CD14-positive monocyte (primary cell): Measurements from ENCODE around the gene BIK. TPM values are rescaled to one million over a fixed set of nuclear protein-coding genes. Genes with fewer than 3 reads are reported as not detected.
A peak's percentile ranks its signal among the peaks of the same experiment; 100 is the strongest.

Source experiments
- DNase-seq, 3 donors: peaks; one replicate each; pipeline ENCODE4 v3.0.0-alpha.2; 2011 to 2022
- H2AFZ ChIP-seq: 2 replicates; pipeline ENCODE4 v1.6.0; 2012; ENCODE audit warnings: mild to moderate bottlenecking, low read depth, low read length, inconsistent platforms; ENCODE audit not compliant: insufficient read depth, poor library complexity, severe bottlenecking
- H3K27ac ChIP-seq, 2 donors: 1 replicate in 1 of 2; 2 replicates in 1 of 2; pipeline ENCODE4 v1.5.1; 2012 to 2013; ENCODE audit warnings: low read length in 2 of 2, control low read depth in 1 of 2, inconsistent platforms in 1 of 2, low read depth in 1 of 2, mild to moderate bottlenecking in 1 of 2
- H3K27me3 ChIP-seq, 2 donors: one replicate each; pipeline versions ENCODE4 v1.6.0 to v1.6.1; 2011 to 2013; ENCODE audit warnings: low read length in 2 of 2; ENCODE audit not compliant: control insufficient read depth in 2 of 2, insufficient read depth in 2 of 2
- H3K36me3 ChIP-seq, 2 donors: replicated peaks in 1 of 2; 1 replicate in 1 of 2; 2 replicates in 1 of 2; pipeline versions ENCODE4 v1.5.1 to v1.6.1; 2012 to 2013; ENCODE audit warnings: low read length in 2 of 2, control low read depth in 1 of 2, inconsistent platforms in 1 of 2, mild to moderate bottlenecking in 1 of 2; ENCODE audit not compliant: insufficient read depth in 2 of 2, control insufficient read depth in 1 of 2
- H3K4me1 ChIP-seq, 2 donors: 1 replicate in 1 of 2; 2 replicates in 1 of 2; pipeline versions ENCODE4 v1.5.1 to v1.6.1; 2012 to 2013; ENCODE audit warnings: low read length in 2 of 2, control low read depth in 1 of 2, inconsistent platforms in 1 of 2, mild to moderate bottlenecking in 1 of 2, moderate library complexity in 1 of 2; ENCODE audit not compliant: insufficient read depth in 2 of 2, control insufficient read depth in 1 of 2
- H3K4me2 ChIP-seq: replicated peaks from 2 replicates; pipeline ENCODE3; 2012; ENCODE audit warnings: low read length, moderate library complexity, mild to moderate bottlenecking; ENCODE audit not compliant: poor library complexity, severe bottlenecking; ENCODE audit errors: extremely low read depth
- H3K4me3 ChIP-seq, 3 experiments: fragments of 200-600 bp in 1 of 3; sonication (generic) in 1 of 3; replicated peaks in 1 of 3; 1 replicate in 2 of 3; 2 replicates in 1 of 3; pipeline ENCODE4 v1.5.1; 2011 to 2013; ENCODE audit warnings: low read length in 3 of 3, mild to moderate bottlenecking in 3 of 3, control low read depth in 2 of 3, low read depth in 2 of 3, inconsistent platforms in 1 of 3, moderate library complexity in 1 of 3
- H3K79me2 ChIP-seq: 2 replicates; pipeline ENCODE4 v1.6.0; 2012; ENCODE audit warnings: mild to moderate bottlenecking, control low read depth, inconsistent platforms, low read length, moderate library complexity; ENCODE audit not compliant: insufficient read depth
- H3K9ac ChIP-seq: 2 replicates; pipeline ENCODE4 v1.6.0; 2017; ENCODE audit warnings: low read length, mild to moderate bottlenecking; ENCODE audit not compliant: insufficient read depth, poor library complexity, severe bottlenecking
- H3K9me3 ChIP-seq, 2 donors: replicated peaks in 1 of 2; 1 replicate in 1 of 2; 2 replicates in 1 of 2; pipeline versions ENCODE4 v1.5.1 to v1.6.1; 2012 to 2013; ENCODE audit warnings: low read length in 2 of 2, control low read depth in 1 of 2; ENCODE audit not compliant: control insufficient read depth in 1 of 2, insufficient read depth in 1 of 2
- H4K20me1 ChIP-seq: 2 replicates; pipeline ENCODE4 v1.6.0; 2012; ENCODE audit warnings: mild to moderate bottlenecking, low read length, control low read depth, moderate library complexity; ENCODE audit not compliant: insufficient read depth
- H3K27ac Mint-ChIP-seq, 7 donors: one replicate each; pipeline ENCODE4 v1.8.0; 2020; ENCODE audit warnings: mild to moderate bottlenecking in 7 of 7, mixed read lengths in 7 of 7, moderate library complexity in 6 of 7, inconsistent platforms in 2 of 7
- H3K27me3 Mint-ChIP-seq, 3 donors: one replicate each; pipeline ENCODE4 v1.8.0; 2021 to 2022; ENCODE audit warnings: low read depth in 3 of 3, mild to moderate bottlenecking in 3 of 3, mixed read lengths in 3 of 3, moderate library complexity in 3 of 3, inconsistent platforms in 1 of 3
- H3K36me3 Mint-ChIP-seq, 2 donors: one replicate each; pipeline ENCODE4 v1.8.0; 2020; ENCODE audit warnings: mixed read lengths in 2 of 2, inconsistent platforms in 1 of 2, mild to moderate bottlenecking in 1 of 2
- H3K4me1 Mint-ChIP-seq: one replicate; pipeline ENCODE4 v1.8.0; 2020; ENCODE audit warnings: mild to moderate bottlenecking, mixed read lengths
- H3K4me3 Mint-ChIP-seq, 2 donors: one replicate each; pipeline ENCODE4 v1.8.0; 2020; ENCODE audit warnings: mild to moderate bottlenecking in 2 of 2, mixed read lengths in 2 of 2, moderate library complexity in 1 of 2
- H3K9me3 Mint-ChIP-seq, 7 donors: one replicate each; pipeline ENCODE4 v1.8.0; 2020 to 2022; ENCODE audit warnings: mixed read lengths in 7 of 7, mild to moderate bottlenecking in 6 of 7, moderate library complexity in 6 of 7, inconsistent platforms in 2 of 7
- CTCF ChIP-seq: fragments of 200-600 bp; IDR thresholded peaks from one replicate; pipeline ENCODE4 v1.8.0; 2022; ENCODE audit warnings: antibody characterized with exemption, mild to moderate bottlenecking
- WGBS: methylation state at CpG from one replicate; pipeline ENCODE4 v1.1.5; 2013; ENCODE audit warnings: missing lambda C conversion rate; ENCODE audit not compliant: insufficient coverage; 5-methylcytosine and 5-hydroxymethylcytosine counted together
- intact Hi-C, 2 donors: fragments of 100-400 bp; cut with micrococcal nuclease; formaldehyde crosslinking; loops; one replicate each; pipeline versions ENCODE4 v1.15.0 to v1.15.1; 2023
- polyA plus RNA-seq, 3 donors: library from polyadenylated mRNA; depleted of rRNA in 1 of 3; unstranded in 2 of 3; stranded (reverse) in 1 of 3; fragments of 300-500 nt in 2 of 3; fragments of >200 nt in 1 of 3; fragmentation: Illumina TruSeq in 2 of 3; gene quantifications; 1 replicate in 2 of 3; 2 replicates in 1 of 3; pipeline ENCODE4 v1.2.3, GENCODE V29; 2012 to 2021

The BIK gene
- polyA plus RNA-seq, 3 donors, result 0.96 to 3.1 (median 3.1) TPM

- TF ChIP-seq CTCF, result no peak
- Histone ChIP-seq H3K4me2 (no peak overlapping the region), H3K27ac (no peak overlapping the region), H2AFZ (no peak overlapping the region), H3K36me3 (peaks cover 43 to 82% of the 10 kb centered on the region in 2 donors), H3K27me3 (no peaks in the 10 kb centered on the region), H3K9ac (no peak overlapping the region), H3K9me3 (no peaks in the 10 kb centered on the region), H3K4me1 (peaks cover 24 to 25% of the 10 kb centered on the region in 2 donors), H4K20me1 (peaks cover 54% of the 10 kb centered on the region), H3K4me3 (no peak overlapping the region), H3K79me2 (peaks cover 16% of the 10 kb centered on the region)
- H3K27ac Mint-ChIP-seq, result peak overlapping the region in 1 of 7 donors; percentile 72
- peaks cover 25% of the 10 kb centered on the region for H3K4me1 Mint-ChIP-seq
- no peak overlapping the region for H3K4me3 Mint-ChIP-seq
- H3K9me3 Mint-ChIP-seq, result peaks cover 0 to 2% (median 0%) of the 10 kb centered on the region in 7 donors
- no peak for DNase-seq
- WGBS, result 37% methylated on average over 14 of the region's 16 CpGs
- intact Hi-C loops, result no loop called here
- H3K27me3 Mint-ChIP-seq, result peaks cover 0 to 2% (median 1%) of the 10 kb centered on the region in 3 donors
- peaks cover 45 to 86% of the 10 kb centered on the region in 2 donors for H3K36me3 Mint-ChIP-seq
Measured at GRCh38 chr22:43164636-43165035, 54.1 kb downstream of the BIK start.

GRCh38 chr22:43166132-43166930 is 55.8 kb downstream of the BIK start:
- 91% methylated on average over 21 of the region's 23 CpGs for WGBS
- no peaks in the 10 kb centered on the region for H3K9me3 ChIP-seq
- H2AFZ ChIP-seq, result no peak overlapping the region
- H3K9me3 Mint-ChIP-seq, result no peaks in the 10 kb centered on the region
- H3K27me3 ChIP-seq, result no peaks in the 10 kb centered on the region
- H3K79me2 ChIP-seq, result no peaks in the 10 kb centered on the region
- H3K4me3 ChIP-seq, result no peak overlapping the region
- H4K20me1 ChIP-seq, result peaks cover 40% of the 10 kb centered on the region
- H3K9ac ChIP-seq, result no peak overlapping the region
- no peak overlapping the region for H3K27ac ChIP-seq
- TF ChIP-seq CTCF, result no peak
- H3K4me3 Mint-ChIP-seq, result no peak overlapping the region
- peaks cover 21 to 23% of the 10 kb centered on the region in 2 donors for H3K4me1 ChIP-seq
- peaks cover 0 to 2% (median 1%) of the 10 kb centered on the region in 3 donors for H3K27me3 Mint-ChIP-seq
- H3K36me3 Mint-ChIP-seq, result peaks cover 48 to 87% of the 10 kb centered on the region in 2 donors
- no peak for DNase-seq
- peaks cover 39 to 82% of the 10 kb centered on the region in 2 donors for H3K36me3 ChIP-seq
- intact Hi-C loops, result no loop called here
- H3K27ac Mint-ChIP-seq, result peak overlapping the region in 2 of 7 donors; percentile 18 to 76
- peaks cover 22% of the 10 kb centered on the region for H3K4me1 Mint-ChIP-seq
- no peak overlapping the region for H3K4me2 ChIP-seq
